ENCODE results near the gene MR1. TPM values are rescaled to one million over a fixed set of nuclear protein-coding genes. Genes with fewer than 3 reads are reported as not detected.
A peak's percentile ranks its signal among the peaks of the same experiment; 100 is the strongest.

MR1 gene
- total and polyA plus RNA-seq, 2 donors from 2014 or later: 15.2 to 29.3 TPM

- H3K9ac ChIP-seq (ENCODE audit: low read length in 3 of 3): no peak overlapping the region
- H3K36me3 ChIP-seq (ENCODE audit: control insufficient read depth in 2 of 3, insufficient read depth in 3 of 3, low read length in 3 of 3): no peaks in the 10 kb centered on the region
- no peaks in the 10 kb centered on the region for H3K9me3 ChIP-seq (ENCODE audit: control insufficient read depth in 2 of 3, insufficient read depth in 1 of 3, low read length in 3 of 3)
- H3K27me3 ChIP-seq (ENCODE audit: control insufficient read depth, insufficient read depth, low read length): no peaks in the 10 kb centered on the region
- TF ChIP-seq, protein P1, sequence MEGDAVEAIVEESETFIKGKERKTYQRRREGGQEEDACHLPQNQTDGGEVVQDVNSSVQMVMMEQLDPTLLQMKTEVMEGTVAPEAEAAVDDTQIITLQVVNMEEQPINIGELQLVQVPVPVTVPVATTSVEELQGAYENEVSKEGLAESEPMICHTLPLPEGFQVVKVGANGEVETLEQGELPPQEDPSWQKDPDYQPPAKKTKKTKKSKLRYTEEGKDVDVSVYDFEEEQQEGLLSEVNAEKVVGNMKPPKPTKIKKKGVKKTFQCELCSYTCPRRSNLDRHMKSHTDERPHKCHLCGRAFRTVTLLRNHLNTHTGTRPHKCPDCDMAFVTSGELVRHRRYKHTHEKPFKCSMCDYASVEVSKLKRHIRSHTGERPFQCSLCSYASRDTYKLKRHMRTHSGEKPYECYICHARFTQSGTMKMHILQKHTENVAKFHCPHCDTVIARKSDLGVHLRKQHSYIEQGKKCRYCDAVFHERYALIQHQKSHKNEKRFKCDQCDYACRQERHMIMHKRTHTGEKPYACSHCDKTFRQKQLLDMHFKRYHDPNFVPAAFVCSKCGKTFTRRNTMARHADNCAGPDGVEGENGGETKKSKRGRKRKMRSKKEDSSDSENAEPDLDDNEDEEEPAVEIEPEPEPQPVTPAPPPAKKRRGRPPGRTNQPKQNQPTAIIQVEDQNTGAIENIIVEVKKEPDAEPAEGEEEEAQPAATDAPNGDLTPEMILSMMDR (IDR thresholded peaks at IDR 0.05; ENCODE audit: borderline replicate concordance, extremely low read depth, insufficient read depth): no peak
- intact Hi-C loops (cut with DNase I): no loop called here
- H3K4me3 ChIP-seq (ENCODE audit: low read length in 3 of 3): no peak overlapping the region
- H3K27ac ChIP-seq (ENCODE audit: low read depth in 2 of 2, low read length in 2 of 2): no peak overlapping the region
- peaks cover 0 to 10% (median 0%) of the 10 kb centered on the region in 3 donors for H3K4me1 ChIP-seq (ENCODE audit: control insufficient read depth in 2 of 3, insufficient read depth in 2 of 3, low read depth in 1 of 3, low read length in 3 of 3)
- DNase-seq (peak in 1 of 5 donors; percentile 11), FAIRE-seq (no peak)
Measured at GRCh38 chr1:181010789-181011188, 23.0 kb upstream of the MR1 start.

- FAIRE-seq: no peak
- H3K36me3 ChIP-seq (ENCODE audit: control insufficient read depth in 2 of 3, insufficient read depth in 3 of 3, low read length in 3 of 3): no peaks in the 10 kb centered on the region
- no peak overlapping the region for H3K4me3 ChIP-seq (ENCODE audit: low read length in 3 of 3)
- H3K9me3 ChIP-seq (ENCODE audit: control insufficient read depth in 2 of 3, insufficient read depth in 1 of 3, low read length in 3 of 3): no peaks in the 10 kb centered on the region
- H3K27ac ChIP-seq (ENCODE audit: low read depth in 2 of 2, low read length in 2 of 2): no peak overlapping the region
- H3K27me3 ChIP-seq (ENCODE audit: control insufficient read depth, insufficient read depth, low read length): no peaks in the 10 kb centered on the region
- no peak for DNase-seq
- no peak overlapping the region for H3K9ac ChIP-seq (ENCODE audit: low read length in 3 of 3)
- intact Hi-C loops (cut with DNase I): no loop called here
- TF ChIP-seq, protein P1 (IDR thresholded peaks at IDR 0.05; ENCODE audit: borderline replicate concordance, extremely low read depth, insufficient read depth): no peak
- H3K4me1 ChIP-seq (ENCODE audit: control insufficient read depth in 2 of 3, insufficient read depth in 2 of 3, low read depth in 1 of 3, low read length in 3 of 3): peaks cover 0 to 10% (median 0%) of the 10 kb centered on the region in 3 donors
Measured at GRCh38 chr1:181011301-181012202, 22.2 kb upstream of the MR1 start.

DNA sequence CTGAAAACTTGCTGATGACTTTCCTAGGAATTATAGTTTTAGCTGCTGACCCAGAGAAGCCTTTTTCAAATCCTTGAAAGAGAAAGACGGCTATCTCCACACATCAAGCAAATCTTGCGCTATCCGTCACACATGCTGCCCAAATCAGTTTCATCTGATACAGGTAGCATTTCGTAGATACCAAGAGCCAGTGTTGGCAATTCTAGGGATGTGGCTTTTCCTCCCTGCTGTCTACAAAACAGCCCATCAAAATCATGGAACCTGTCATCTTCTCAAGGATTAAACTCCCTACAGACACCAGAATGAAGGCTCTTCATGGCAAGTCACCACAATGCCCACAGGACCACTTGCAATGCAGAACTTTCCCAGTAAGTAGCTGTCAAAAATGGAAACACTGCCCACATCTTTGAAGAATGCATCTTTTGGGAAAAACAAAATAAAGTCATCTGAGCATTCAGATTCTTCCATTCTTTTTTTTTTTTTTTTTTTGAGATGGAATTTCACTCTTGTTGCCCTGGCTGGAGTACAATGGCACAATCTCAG is 21.5 kb upstream of the MR1 start:
- intact Hi-C loops (cut with DNase I): no loop called here
- no peaks in the 10 kb centered on the region for H3K9me3 ChIP-seq (ENCODE audit: control insufficient read depth in 2 of 3, insufficient read depth in 1 of 3, low read length in 3 of 3)
- DNase-seq: no peak
- no peak overlapping the region for H3K9ac ChIP-seq (ENCODE audit: low read length in 3 of 3)
- peaks cover 0 to 10% (median 0%) of the 10 kb centered on the region in 3 donors for H3K4me1 ChIP-seq (ENCODE audit: control insufficient read depth in 2 of 3, insufficient read depth in 2 of 3, low read depth in 1 of 3, low read length in 3 of 3)
- no peak for FAIRE-seq
- no peak overlapping the region for H3K4me3 ChIP-seq (ENCODE audit: low read length in 3 of 3)
- no peaks in the 10 kb centered on the region for H3K27me3 ChIP-seq (ENCODE audit: control insufficient read depth, insufficient read depth, low read length)
- H3K36me3 ChIP-seq (ENCODE audit: control insufficient read depth in 2 of 3, insufficient read depth in 3 of 3, low read length in 3 of 3): no peaks in the 10 kb centered on the region
- H3K27ac ChIP-seq (ENCODE audit: low read depth in 2 of 2, low read length in 2 of 2): no peak overlapping the region
- TF ChIP-seq, protein P1 (IDR thresholded peaks at IDR 0.05; ENCODE audit: borderline replicate concordance, extremely low read depth, insufficient read depth): no peak
